Measurements from ENCODE around the gene VPS25. TPM values are rescaled to one million over a fixed set of nuclear protein-coding genes. Genes with fewer than 3 reads are reported as not detected.

VPS25 gene
- total and polyA plus RNA-seq, 9 of the 15 experiments (the other 6 are each of a cell fraction or from before 2014, with no cell fraction given) = 123 to 352 (median 180) TPM

- in situ Hi-C loops (cut with MboI) = no loop called here
- Histone ChIP-seq H3K9me1 (ENCODE audit: control insufficient read depth, insufficient read depth, low read length) (no peaks in the 10 kb centered on the region), H2AFZ (ENCODE audit: low read depth, low read length) (no peak overlapping the region), H3K4me2 (ENCODE audit: insufficient read depth, low read length) (no peak overlapping the region), H3K79me2 (ENCODE audit: control insufficient read depth, insufficient read depth, low read length) (no peaks in the 10 kb centered on the region), H4K20me1 (replicated peaks; ENCODE audit: control insufficient read depth, insufficient read depth, low read length) (no peaks in the 10 kb centered on the region), H3K9me3 (replicated peaks; ENCODE audit: control insufficient read depth, insufficient read depth, low read depth, low read length) (no peaks in the 10 kb centered on the region), H3K4me3 (no peak overlapping the region), H3K4me1 (replicated peaks in 1 of 2; ENCODE audit: control insufficient read depth in 2 of 2, insufficient read depth in 2 of 2, low read length in 2 of 2) (peaks cover 0 to 11% of the 10 kb centered on the region in 2 experiments; a peak in 3 of 5 replicates), H3K27ac (ENCODE audit: extremely low read depth, low read depth, low read length) (no peak overlapping the region), H3K36me3 (ENCODE audit: control insufficient read depth, insufficient read depth, low read length) (peaks cover 10% of the 10 kb centered on the region; the same call in 1 of the 3 replicates), H3K9ac (ENCODE audit: insufficient read depth in 1 of 2, low read depth in 2 of 2, low read length in 2 of 2) (no peak overlapping the region), H3K27me3 (ENCODE audit: control insufficient read depth in 2 of 2, insufficient read depth in 2 of 2, low read length in 2 of 2) (no peaks in the 10 kb centered on the region)
- DNase-seq (ENCODE audit: extremely low read depth in 1 of 4, low spot score in 3 of 4) = no peak
- FAIRE-seq = no peak
- no peak for ATAC-seq
- TF ChIP-seq FOXJ2 (tag; IDR thresholded peaks at IDR 0.05) (no peak), HOXB6 (CRISPR knock-in tag; IDR thresholded peaks at IDR 0.05; ENCODE audit: borderline replicate concordance) (no peak), COPS2 (conservative IDR thresholded peaks at IDR 0.05) (no peak), IRF1 (CRISPR knock-in tag; IDR thresholded peaks at IDR 0.05; ENCODE audit: borderline replicate concordance) (no peak), DACH1 (IDR thresholded peaks at IDR 0.05; ENCODE audit: partially characterized antibody) (no peak), ARHGAP35 (IDR thresholded peaks at IDR 0.05; ENCODE audit: partially characterized antibody) (no peak), YBX1 (IDR thresholded peaks at IDR 0.05) (no peak), RBM17 (IDR thresholded peaks at IDR 0.05; ENCODE audit: borderline replicate concordance, low read depth, low read length) (no peak), ZNF124 (CRISPR knock-in tag; IDR thresholded peaks at IDR 0.05) (no peak)
- no TSS peak for BruUV-seq (replicated peaks)
- CTCF ChIA-PET (ENCODE audit: low intra/inter-chr PET ratio) = no interaction called here
- 79% methylated on average over 1 of the region's 1 CpG for WGBS (ENCODE audit: insufficient coverage, low coverage, missing lambda C conversion rate)
- intact Hi-C loops (cut with micrococcal nuclease) = no loop called here
- POLR2A ChIA-PET = interaction anchor here (0.6 to 2.6 kb wide), 3 partner anchors 10 to 132 kb away, joined by 3 to 7 read pairs (median 3); no protein-coding TSS in a partner anchor
Observed at GRCh38 chr17:42804918-42805367, 31.7 kb downstream of the VPS25 start.
